ENCODE results near the gene ZNF559. TPM values are rescaled to one million over a fixed set of nuclear protein-coding genes. Genes with fewer than 3 reads are reported as not detected.

Gene ZNF559
- total RNA-seq, 1 experiment from 2014 or later = 10.9 TPM

DNA sequence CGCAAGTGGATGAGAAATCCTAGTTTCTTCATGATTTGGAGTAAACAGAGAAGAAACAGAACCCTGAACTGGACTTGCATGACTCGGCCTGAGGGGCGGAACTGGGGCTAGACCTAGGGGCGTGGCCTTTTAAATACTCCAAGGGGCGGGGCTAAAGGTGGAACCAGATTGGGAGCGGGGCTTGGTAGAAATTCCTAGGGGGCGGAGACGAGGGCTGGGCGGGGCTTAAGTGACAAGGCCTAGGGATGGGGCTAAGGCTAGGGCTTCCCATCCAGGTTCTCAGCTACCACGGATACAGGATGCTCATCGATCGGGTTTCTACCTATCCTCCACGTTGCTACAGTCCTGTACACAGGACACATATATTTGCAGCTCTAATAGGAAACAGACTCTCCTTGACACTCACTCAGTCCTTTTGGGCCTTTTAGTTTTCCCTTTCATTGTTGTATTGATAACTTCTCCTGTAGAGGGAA, 14.0 kb upstream of the ZNF559 start:
- peak overlapping the region; percentile 91 to 95 for H3K4me3 ChIP-seq (replicated peaks in 1 of 2; ENCODE audit: low read depth in 1 of 2, low read length in 2 of 2)
- H3K9ac ChIP-seq (ENCODE audit: low read length) = peak overlapping the region; percentile 84
- peaks cover 4 to 6% of the 10 kb centered on the region in 2 experiments; a peak in 2 of 4 replicates for H3K9me3 ChIP-seq (ENCODE audit: control insufficient read depth in 1 of 2, insufficient read depth in 1 of 2, low read depth in 1 of 2, low read length in 2 of 2)
- peak overlapping the region; percentile 93 for H3K4me2 ChIP-seq (ENCODE audit: low read length)
- intact Hi-C loops (cut with micrococcal nuclease) = loop anchor here (1.0 to 5.0 kb wide), 3 partner anchors 14 to 487 kb away; partner anchors contain the start of genes ZNF317 and ZNF559
- DNase-seq (ENCODE audit: low read depth, low spot score) (peak; percentile 91), ATAC-seq (peak; percentile 88)
- ChIA-PET POLR2A (no interaction called here), RAD21 (ENCODE audit: low non-redundant PET in 1 of 2, low total read pairs in 2 of 2, uncharacterized antibody in 2 of 2, unreplicated experiment in 2 of 2) (no interaction called here), CTCF (interaction anchor here (0.7 kb wide), 1 partner anchor 14 kb away, joined by 4 read pairs; the partner anchor contains the start of gene ZNF559)
- no peaks in the 10 kb centered on the region for H3K36me3 ChIP-seq (ENCODE audit: control insufficient read depth in 1 of 2, insufficient read depth in 2 of 2, low read length in 2 of 2)
- peak overlapping the region; percentile 79 for H3K27ac ChIP-seq (ENCODE audit: low read depth, low read length)
- no TSS peak for BruUV-seq (replicated peaks)
- no peak for TF ChIP-seq EZH2phosphoT487 (IDR thresholded peaks at IDR 0.05; ENCODE audit: borderline replicate concordance)
- no peak for TF ChIP-seq EGR1 (IDR thresholded peaks at IDR 0.05; ENCODE audit: low read depth)
- TF ChIP-seq, protein P1, sequence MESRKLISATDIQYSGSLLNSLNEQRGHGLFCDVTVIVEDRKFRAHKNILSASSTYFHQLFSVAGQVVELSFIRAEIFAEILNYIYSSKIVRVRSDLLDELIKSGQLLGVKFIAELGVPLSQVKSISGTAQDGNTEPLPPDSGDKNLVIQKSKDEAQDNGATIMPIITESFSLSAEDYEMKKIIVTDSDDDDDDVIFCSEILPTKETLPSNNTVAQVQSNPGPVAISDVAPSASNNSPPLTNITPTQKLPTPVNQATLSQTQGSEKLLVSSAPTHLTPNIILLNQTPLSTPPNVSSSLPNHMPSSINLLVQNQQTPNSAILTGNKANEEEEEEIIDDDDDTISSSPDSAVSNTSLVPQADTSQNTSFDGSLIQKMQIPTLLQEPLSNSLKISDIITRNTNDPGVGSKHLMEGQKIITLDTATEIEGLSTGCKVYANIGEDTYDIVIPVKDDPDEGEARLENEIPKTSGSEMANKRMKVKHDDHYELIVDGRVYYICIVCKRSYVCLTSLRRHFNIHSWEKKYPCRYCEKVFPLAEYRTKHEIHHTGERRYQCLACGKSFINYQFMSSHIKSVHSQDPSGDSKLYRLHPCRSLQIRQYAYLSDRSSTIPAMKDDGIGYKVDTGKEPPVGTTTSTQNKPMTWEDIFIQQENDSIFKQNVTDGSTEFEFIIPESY (IDR thresholded peaks at IDR 0.05; ENCODE audit: extremely low read depth, insufficient replicate concordance, low read length) = no peak
- no peak for TF ChIP-seq FOSL1 (IDR thresholded peaks at IDR 0.05; ENCODE audit: low read depth)
- TF ChIP-seq RAD21 (IDR thresholded peaks at IDR 0.05; ENCODE audit: low read depth) = no peak
- TF ChIP-seq, protein P2, sequence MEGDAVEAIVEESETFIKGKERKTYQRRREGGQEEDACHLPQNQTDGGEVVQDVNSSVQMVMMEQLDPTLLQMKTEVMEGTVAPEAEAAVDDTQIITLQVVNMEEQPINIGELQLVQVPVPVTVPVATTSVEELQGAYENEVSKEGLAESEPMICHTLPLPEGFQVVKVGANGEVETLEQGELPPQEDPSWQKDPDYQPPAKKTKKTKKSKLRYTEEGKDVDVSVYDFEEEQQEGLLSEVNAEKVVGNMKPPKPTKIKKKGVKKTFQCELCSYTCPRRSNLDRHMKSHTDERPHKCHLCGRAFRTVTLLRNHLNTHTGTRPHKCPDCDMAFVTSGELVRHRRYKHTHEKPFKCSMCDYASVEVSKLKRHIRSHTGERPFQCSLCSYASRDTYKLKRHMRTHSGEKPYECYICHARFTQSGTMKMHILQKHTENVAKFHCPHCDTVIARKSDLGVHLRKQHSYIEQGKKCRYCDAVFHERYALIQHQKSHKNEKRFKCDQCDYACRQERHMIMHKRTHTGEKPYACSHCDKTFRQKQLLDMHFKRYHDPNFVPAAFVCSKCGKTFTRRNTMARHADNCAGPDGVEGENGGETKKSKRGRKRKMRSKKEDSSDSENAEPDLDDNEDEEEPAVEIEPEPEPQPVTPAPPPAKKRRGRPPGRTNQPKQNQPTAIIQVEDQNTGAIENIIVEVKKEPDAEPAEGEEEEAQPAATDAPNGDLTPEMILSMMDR (IDR thresholded peaks at IDR 0.05 in 2 of 3, conservative IDR thresholded peaks at IDR 0.05 in 1 of 3; ENCODE audit: borderline replicate concordance in 1 of 3, insufficient read depth in 1 of 3, low read depth in 2 of 3, low read length in 2 of 3) = no peak
- TF ChIP-seq YY1 (IDR thresholded peaks at IDR 0.05; ENCODE audit: extremely low read depth, insufficient replicate concordance, low read depth, low read length) = no peak
- no peak for TF ChIP-seq POLR2A (IDR thresholded peaks at IDR 0.05; ENCODE audit: borderline replicate concordance, extremely low read depth, insufficient read depth, insufficient read length)
- TF ChIP-seq POLR2AphosphoS5 (IDR thresholded peaks at IDR 0.05; ENCODE audit: low read depth, low read length) = no peak
- TF ChIP-seq CEBPB (IDR thresholded peaks at IDR 0.05; ENCODE audit: low read depth) = no peak
- TF ChIP-seq, protein P3, sequence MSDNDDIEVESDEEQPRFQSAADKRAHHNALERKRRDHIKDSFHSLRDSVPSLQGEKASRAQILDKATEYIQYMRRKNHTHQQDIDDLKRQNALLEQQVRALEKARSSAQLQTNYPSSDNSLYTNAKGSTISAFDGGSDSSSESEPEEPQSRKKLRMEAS (IDR thresholded peaks at IDR 0.05) = no peak
- no peak for TF ChIP-seq ZNF274 (IDR thresholded peaks at IDR 0.05; ENCODE audit: low read depth, low read length)
- no peak for TF ChIP-seq ZFX (IDR thresholded peaks at IDR 0.05)
- H3K27me3 ChIP-seq (ENCODE audit: insufficient read depth, low read length) = no peaks in the 10 kb centered on the region
- H3K4me1 ChIP-seq (ENCODE audit: control insufficient read depth in 1 of 2, insufficient read depth in 2 of 2, low read length in 2 of 2) = peaks cover 0 to 9% of the 10 kb centered on the region in 2 experiments; a peak in 2 of 4 replicates
- H2AFZ ChIP-seq (ENCODE audit: low read depth, low read length, poor library complexity, severe bottlenecking) = peak overlapping the region; percentile 96
- no peaks in the 10 kb centered on the region for H3K9me2 ChIP-seq (ENCODE audit: insufficient read depth)
- no peaks in the 10 kb centered on the region for H4K20me1 ChIP-seq (ENCODE audit: insufficient read depth)
- peaks cover 5% of the 10 kb centered on the region; the same call in 1 of the 2 replicates for H3K79me2 ChIP-seq (ENCODE audit: insufficient read depth, low read length)
